GM23248 (cell line): ENCODE data around the gene PSMD12.

Experiments
- EZH2 ChIP-seq: fragments of 200-600 bp; sonication (generic); IDR thresholded peaks from 2 replicates; pipeline ENCODE4 v1.6.1; 2018; ENCODE audit warnings: antibody characterized with exemption, mild to moderate bottlenecking; ENCODE audit not compliant: insufficient read depth, poor library complexity, severe bottlenecking
- EZH2phosphoT487 ChIP-seq: fragments of 200-600 bp; sonication (generic); IDR thresholded peaks from 2 replicates; pipeline ENCODE4 v1.6.1; 2018; ENCODE audit warnings: antibody characterized with exemption, moderate library complexity, mild to moderate bottlenecking, low read depth; ENCODE audit not compliant: insufficient read depth

GRCh38 chr17:67388986-67389385 lies 22.6 kb upstream of the PSMD12 start:
- no peak for TF ChIP-seq EZH2
- no peak for TF ChIP-seq EZH2phosphoT487
